ENCODE data around the gene GOLGA6L1. TPM values are rescaled to one million over a fixed set of nuclear protein-coding genes. Genes with fewer than 3 reads are reported as not detected.
"Not testable (repeated sequence)": the region's sequence is repeated elsewhere in the genome, so short reads cannot be mapped to it uniquely, and the experiment has no call there.

GOLGA6L1 gene
- total RNA-seq, 1 experiment from 2014 or later = not detected

GRCh38 chr15:23083115-23083514 lies 53.5 kb downstream of the GOLGA6L1 start:
- Histone ChIP-seq H3K9me3 (no peaks in the 10 kb centered on the region), H3K4me1 (peaks cover 24% of the 10 kb centered on the region), H3K4me3 (ENCODE audit: low read depth, low read length) (no peak overlapping the region), H3K27me3 (replicated peaks; ENCODE audit: control insufficient read depth, insufficient read depth, low read length) (no peaks in the 10 kb centered on the region), H3K36me3 (ENCODE audit: control insufficient read depth, insufficient read depth, low read length) (no peaks in the 10 kb centered on the region)
- no peaks in the 10 kb centered on the region for H3K27me3 Mint-ChIP-seq (ENCODE audit: insufficient read depth, unreplicated experiment)
- no peaks in the 10 kb centered on the region for H3K36me3 Mint-ChIP-seq (ENCODE audit: insufficient read depth, unreplicated experiment)
- intact Hi-C loops (cut with micrococcal nuclease; ENCODE audit: unreplicated experiment) = no loop called here
- no peak overlapping the region for H3K4me3 Mint-ChIP-seq (ENCODE audit: unreplicated experiment)
- no peak for DNase-seq
- no peak for TF ChIP-seq CTCF (IDR thresholded peaks at IDR 0.05; ENCODE audit: insufficient read depth in 1 of 2, low read depth in 1 of 2, low read length in 1 of 2, severe bottlenecking in 1 of 2, unreplicated experiment in 1 of 2)
- POLR2A ChIA-PET = no interaction called here
- no TSS peak for BruUV-seq (replicated peaks)
- no peak overlapping the region for H3K27ac Mint-ChIP-seq (ENCODE audit: unreplicated experiment)
- CTCF ChIA-PET = no interaction called here
- peaks cover 17% of the 10 kb centered on the region for H3K4me1 Mint-ChIP-seq (ENCODE audit: low read depth, unreplicated experiment)
- H3K9me3 Mint-ChIP-seq (ENCODE audit: unreplicated experiment) = no peaks in the 10 kb centered on the region

- H3K36me3 Mint-ChIP-seq (ENCODE audit: insufficient read depth, unreplicated experiment); H3K4me3 ChIP-seq (ENCODE audit: low read depth, low read length); H3K9me3 ChIP-seq; H3K27me3 Mint-ChIP-seq (ENCODE audit: insufficient read depth, unreplicated experiment); POLR2A ChIA-PET; CTCF ChIA-PET; H3K9me3 Mint-ChIP-seq (ENCODE audit: unreplicated experiment); BruUV-seq (replicated peaks); H3K36me3 ChIP-seq (ENCODE audit: control insufficient read depth, insufficient read depth, low read length); intact Hi-C loops (cut with micrococcal nuclease; ENCODE audit: unreplicated experiment); H3K27me3 ChIP-seq (replicated peaks; ENCODE audit: control insufficient read depth, insufficient read depth, low read length): not testable (repeated sequence)
- H3K27ac Mint-ChIP-seq (ENCODE audit: unreplicated experiment) = peak overlapping the region; percentile 78
- H3K4me3 Mint-ChIP-seq (ENCODE audit: unreplicated experiment) = peak overlapping the region; percentile 26
- H3K4me1 ChIP-seq = peaks cover 24% of the 10 kb centered on the region
- H3K4me1 Mint-ChIP-seq (ENCODE audit: low read depth, unreplicated experiment) = peaks cover 17% of the 10 kb centered on the region
- TF ChIP-seq CTCF (IDR thresholded peaks at IDR 0.05; ENCODE audit: insufficient read depth in 1 of 2, low read depth in 1 of 2, low read length in 1 of 2, severe bottlenecking in 1 of 2, unreplicated experiment in 1 of 2) = peak; percentile 4 to 25
- DNase-seq = peak; percentile 53 to 67
Measured at GRCh38 chr15:23081996-23082737, 54.5 kb downstream of the GOLGA6L1 start.

- Histone ChIP-seq H3K9me3 (no peaks in the 10 kb centered on the region), H3K27me3 (replicated peaks; ENCODE audit: control insufficient read depth, insufficient read depth, low read length) (no peaks in the 10 kb centered on the region), H3K36me3 (ENCODE audit: control insufficient read depth, insufficient read depth, low read length) (no peaks in the 10 kb centered on the region), H3K4me3 (ENCODE audit: low read depth, low read length) (no peak overlapping the region), H3K4me1 (peaks cover 24% of the 10 kb centered on the region)
- TF ChIP-seq CTCF (IDR thresholded peaks at IDR 0.05; ENCODE audit: insufficient read depth in 1 of 2, low read depth in 1 of 2, low read length in 1 of 2, severe bottlenecking in 1 of 2, unreplicated experiment in 1 of 2) = no peak
- Mint-ChIP-seq H3K27me3 (ENCODE audit: insufficient read depth, unreplicated experiment) (no peaks in the 10 kb centered on the region), H3K36me3 (ENCODE audit: insufficient read depth, unreplicated experiment) (no peaks in the 10 kb centered on the region), H3K4me3 (ENCODE audit: unreplicated experiment) (peak overlapping the region; percentile 26), H3K4me1 (ENCODE audit: low read depth, unreplicated experiment) (peaks cover 17% of the 10 kb centered on the region), H3K27ac (ENCODE audit: unreplicated experiment) (peak overlapping the region; percentile 78), H3K9me3 (ENCODE audit: unreplicated experiment) (no peaks in the 10 kb centered on the region)
- ChIA-PET POLR2A (no interaction called here), CTCF (interaction anchor here (0.6 kb wide), 1 partner anchor 361 kb away, joined by 3 read pairs; no protein-coding TSS in a partner anchor)
- DNase-seq = no peak
- intact Hi-C loops (cut with micrococcal nuclease; ENCODE audit: unreplicated experiment) = no loop called here
- no TSS peak for BruUV-seq (replicated peaks)
Measured at GRCh38 chr15:23081271-23081670, 55.4 kb downstream of the GOLGA6L1 start.
